Kidney (tissue), 14 donors: ENCODE measurements around the gene ACLY. TPM values are rescaled to one million over a fixed set of nuclear protein-coding genes. Genes with fewer than 3 reads are reported as not detected.

Source experiments
- DNase-seq, 5 donors: peaks; one replicate each; pipeline ENCODE4 v3.0.0-alpha.2; 2013 to 2020
- FAIRE-seq: peaks from 2 replicates; lab custom pipeline; 2012; peaks lifted over from hg19 to GRCh38; lab: Jason Lieb, UNC
- H3K27ac ChIP-seq, 2 donors: one replicate each; pipeline ENCODE4 v1.7.0; 2013; ENCODE audit warnings: low read depth in 2 of 2, low read length in 2 of 2, inconsistent platforms in 1 of 2
- H3K27me3 ChIP-seq: one replicate; pipeline ENCODE4 v1.7.1; 2013; ENCODE audit warnings: low read length, inconsistent platforms; ENCODE audit not compliant: control insufficient read depth, insufficient read depth
- H3K36me3 ChIP-seq, 3 donors: one replicate each; pipeline versions ENCODE4 v1.7.0 to v1.7.1; 2013; ENCODE audit warnings: low read length in 3 of 3, control low read depth in 1 of 3, inconsistent platforms in 1 of 3; ENCODE audit not compliant: insufficient read depth in 3 of 3, control insufficient read depth in 2 of 3
- H3K4me1 ChIP-seq, 3 donors: one replicate each; pipeline versions ENCODE4 v1.7.0 to v1.7.1; 2013; ENCODE audit warnings: low read length in 3 of 3, inconsistent platforms in 1 of 3, low read depth in 1 of 3; ENCODE audit not compliant: control insufficient read depth in 2 of 3, insufficient read depth in 2 of 3
- H3K4me3 ChIP-seq, 3 donors: one replicate each; pipeline versions ENCODE4 v1.7.0 to v1.8.1; 2013; ENCODE audit warnings: low read length in 3 of 3, control low read depth in 1 of 3, inconsistent platforms in 1 of 3
- H3K9ac ChIP-seq, 3 donors: one replicate each; pipeline versions ENCODE4 v1.7.0 to v1.7.1; 2013; ENCODE audit warnings: low read length in 3 of 3, control low read depth in 1 of 3, inconsistent platforms in 1 of 3
- H3K9me3 ChIP-seq, 3 donors: one replicate each; pipeline versions ENCODE4 v1.7.0 to v1.7.1; 2013; ENCODE audit warnings: low read length in 3 of 3, control low read depth in 1 of 3, inconsistent platforms in 1 of 3; ENCODE audit not compliant: control insufficient read depth in 2 of 3, insufficient read depth in 1 of 3
- CTCF ChIP-seq: IDR thresholded peaks from 3 replicates; pipeline ENCODE4 v1.5.1; 2012; ENCODE audit warnings: mild to moderate bottlenecking, moderate library complexity, borderline replicate concordance; ENCODE audit not compliant: insufficient read depth; ENCODE audit errors: extremely low read depth
- intact Hi-C: fragments of 100-400 bp; cut with DNase I; formaldehyde crosslinking; loops from one replicate; pipeline ENCODE4 v1.11.1; 2022
- polyA plus RNA-seq: library from polyadenylated mRNA; stranded (reverse); fragments of 350-450 nt; fragmentation: Illumina TruSeq; extraction: RNeasy Lipid Tissue Mini Kit (QIAGEN cat#74804); gene quantifications from one replicate; pipeline ENCODE4 v1.2.3, GENCODE V29; 2014; ENCODE audit warnings: low read depth, low replicate concordance; ENCODE audit not compliant: insufficient read depth
- total RNA-seq: library from RNA; stranded (reverse); fragmentation: NEBNext Ultra II Directional; extraction: Animal tissue kit (Norgen Biotek cat#: 25700); gene quantifications from one replicate; pipeline ENCODE4 v1.2.1, GENCODE V29; 2021
- donor health status: control.
- donor health status: control.
- donor health status: control.
- donor health status: control.
- donor health status: control.
- donor health status: DM: yes; HTN: yes; CAD: no.
- donor health status: Normal renal cell carcinoma (clear cell type).

Gene ACLY
- total and polyA plus RNA-seq, 2 donors from 2014 or later, result 33.7 to 104 TPM

- Histone ChIP-seq H3K4me3 (peak overlapping the region; percentile 75 to 96 (median 87)), H3K27ac (peak overlapping the region; percentile 80 to 86), H3K9ac (peak overlapping the region; percentile 38 to 84 (median 78)), H3K9me3 (no peaks in the 10 kb centered on the region), H3K36me3 (peaks cover 0 to 5% (median 4%) of the 10 kb centered on the region in 3 donors), H3K27me3 (no peaks in the 10 kb centered on the region), H3K4me1 (peaks cover 0 to 28% (median 28%) of the 10 kb centered on the region in 3 donors)
- TF ChIP-seq CTCF, result no peak
- DNase-seq (peak in 4 of 5 donors; percentile 42 to 82 (median 56)), FAIRE-seq (no peak)
- intact Hi-C loops, result no loop called here
Measured at GRCh38 chr17:41917679-41918313, 955 bp downstream of the ACLY start.

GRCh38 chr17:41917192-41917591, 1.6 kb downstream of the ACLY start:
- intact Hi-C loops, result no loop called here
- H3K27me3 ChIP-seq, result no peaks in the 10 kb centered on the region
- peak overlapping the region; percentile 75 to 96 (median 87) for H3K4me3 ChIP-seq
- DNase-seq (peak in 2 of 5 donors; percentile 20 to 59), FAIRE-seq (no peak)
- peak overlapping the region in 1 of 3 donors; percentile 84 for H3K9ac ChIP-seq
- no peak overlapping the region for H3K27ac ChIP-seq
- no peaks in the 10 kb centered on the region for H3K9me3 ChIP-seq
- peaks cover 2 to 11% (median 8%) of the 10 kb centered on the region in 3 donors for H3K36me3 ChIP-seq
- H3K4me1 ChIP-seq, result peaks cover 0 to 32% (median 30%) of the 10 kb centered on the region in 3 donors
- TF ChIP-seq CTCF, result no peak

GRCh38 chr17:41915566-41915965, 3.2 kb downstream of the ACLY start:
- FAIRE-seq (no peak), DNase-seq (no peak)
- intact Hi-C loops, result no loop called here
- no peak overlapping the region for H3K9ac ChIP-seq
- H3K27me3 ChIP-seq, result no peaks in the 10 kb centered on the region
- no peak overlapping the region for H3K4me3 ChIP-seq
- H3K9me3 ChIP-seq, result no peaks in the 10 kb centered on the region
- peak overlapping the region in 1 of 2 donors; percentile 46 for H3K27ac ChIP-seq
- peaks cover 4 to 27% (median 17%) of the 10 kb centered on the region in 3 donors for H3K36me3 ChIP-seq
- H3K4me1 ChIP-seq, result peaks cover 0 to 32% (median 32%) of the 10 kb centered on the region in 3 donors
- no peak for TF ChIP-seq CTCF
